ENCODE data around the gene LRRC9. TPM values are rescaled to one million over a fixed set of nuclear protein-coding genes. Genes with fewer than 3 reads are reported as not detected.
"Not testable (repeated sequence)": the region's sequence is repeated elsewhere in the genome, so short reads cannot be mapped to it uniquely, and the experiment has no call there.

Gene LRRC9
- polyA plus RNA-seq, 3 donors, result not detected

GRCh38 chr14:59944909-59945308 is 25.0 kb downstream of the LRRC9 start:
- TF ChIP-seq, protein P1, sequence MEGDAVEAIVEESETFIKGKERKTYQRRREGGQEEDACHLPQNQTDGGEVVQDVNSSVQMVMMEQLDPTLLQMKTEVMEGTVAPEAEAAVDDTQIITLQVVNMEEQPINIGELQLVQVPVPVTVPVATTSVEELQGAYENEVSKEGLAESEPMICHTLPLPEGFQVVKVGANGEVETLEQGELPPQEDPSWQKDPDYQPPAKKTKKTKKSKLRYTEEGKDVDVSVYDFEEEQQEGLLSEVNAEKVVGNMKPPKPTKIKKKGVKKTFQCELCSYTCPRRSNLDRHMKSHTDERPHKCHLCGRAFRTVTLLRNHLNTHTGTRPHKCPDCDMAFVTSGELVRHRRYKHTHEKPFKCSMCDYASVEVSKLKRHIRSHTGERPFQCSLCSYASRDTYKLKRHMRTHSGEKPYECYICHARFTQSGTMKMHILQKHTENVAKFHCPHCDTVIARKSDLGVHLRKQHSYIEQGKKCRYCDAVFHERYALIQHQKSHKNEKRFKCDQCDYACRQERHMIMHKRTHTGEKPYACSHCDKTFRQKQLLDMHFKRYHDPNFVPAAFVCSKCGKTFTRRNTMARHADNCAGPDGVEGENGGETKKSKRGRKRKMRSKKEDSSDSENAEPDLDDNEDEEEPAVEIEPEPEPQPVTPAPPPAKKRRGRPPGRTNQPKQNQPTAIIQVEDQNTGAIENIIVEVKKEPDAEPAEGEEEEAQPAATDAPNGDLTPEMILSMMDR (IDR thresholded peaks at IDR 0.05), result no peak
- H2AFZ ChIP-seq (ENCODE audit: insufficient read depth, low read depth, low read length, poor library complexity, severe bottlenecking), result no peak overlapping the region
- intact Hi-C loops (cut with micrococcal nuclease), result no loop called here
- no peaks in the 10 kb centered on the region for H4K20me1 ChIP-seq (ENCODE audit: insufficient read depth, low read length)
- Mint-ChIP-seq H3K4me1 (no peaks in the 10 kb centered on the region), H3K27me3 (ENCODE audit: low read depth in 3 of 3) (peaks cover 0 to 2% (median 1%) of the 10 kb centered on the region in 3 donors), H3K27ac (no peak overlapping the region), H3K36me3 (no peaks in the 10 kb centered on the region), H3K9me3 (peaks cover 0 to 5% (median 1%) of the 10 kb centered on the region in 7 donors), H3K4me3 (no peak overlapping the region)
- H3K9me3 ChIP-seq (replicated peaks in 1 of 2; ENCODE audit: control insufficient read depth in 1 of 2, insufficient read depth in 1 of 2, low read length in 2 of 2), result no peaks in the 10 kb centered on the region
- H3K27ac ChIP-seq (ENCODE audit: low read depth in 1 of 2, low read length in 2 of 2), result no peak overlapping the region
- H3K4me3 ChIP-seq (replicated peaks in 1 of 3; ENCODE audit: low read depth in 2 of 3, low read length in 3 of 3), result no peak overlapping the region
- H3K36me3 ChIP-seq (replicated peaks in 1 of 2; ENCODE audit: control insufficient read depth in 1 of 2, insufficient read depth in 2 of 2, low read length in 2 of 2), result no peaks in the 10 kb centered on the region
- no peak for DNase-seq
- no peak overlapping the region for H3K9ac ChIP-seq (ENCODE audit: insufficient read depth, low read length, poor library complexity, severe bottlenecking)
- no peaks in the 10 kb centered on the region for H3K4me1 ChIP-seq (ENCODE audit: control insufficient read depth in 1 of 2, insufficient read depth in 2 of 2, low read length in 2 of 2)
- no peaks in the 10 kb centered on the region for H3K27me3 ChIP-seq (ENCODE audit: control insufficient read depth in 2 of 2, insufficient read depth in 2 of 2, low read length in 2 of 2)
- no peak overlapping the region for H3K4me2 ChIP-seq (replicated peaks; ENCODE audit: extremely low read depth, low read length, poor library complexity, severe bottlenecking)
- no peaks in the 10 kb centered on the region for H3K79me2 ChIP-seq (ENCODE audit: insufficient read depth, low read length)

DNA sequence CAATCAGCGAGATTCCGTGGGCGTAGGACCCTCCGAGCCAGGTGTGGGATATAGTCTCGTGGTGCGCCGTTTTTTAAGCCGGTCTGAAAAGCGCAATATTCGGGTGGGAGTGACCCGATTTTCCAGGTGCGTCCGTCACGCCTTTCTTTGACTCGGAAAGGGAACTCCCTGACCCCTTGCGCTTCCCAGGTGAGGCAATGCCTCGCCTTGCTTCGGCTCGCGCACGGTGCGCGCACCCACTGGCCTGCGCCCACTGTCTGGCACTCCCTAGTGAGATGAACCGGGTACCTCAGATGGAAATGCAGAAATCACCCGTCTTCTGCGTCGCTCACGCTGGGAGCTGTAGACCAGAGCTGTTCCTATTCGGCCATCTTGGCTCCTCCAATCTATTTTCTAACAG is 32.2 kb downstream of the LRRC9 start:
- H3K4me1 Mint-ChIP-seq; DNase-seq; H3K9me3 ChIP-seq (replicated peaks in 1 of 2; ENCODE audit: control insufficient read depth in 1 of 2, insufficient read depth in 1 of 2, low read length in 2 of 2); H3K27me3 Mint-ChIP-seq (ENCODE audit: low read depth in 3 of 3); H2AFZ ChIP-seq (ENCODE audit: insufficient read depth, low read depth, low read length, poor library complexity, severe bottlenecking); H3K79me2 ChIP-seq (ENCODE audit: insufficient read depth, low read length); H3K36me3 ChIP-seq (replicated peaks in 1 of 2; ENCODE audit: control insufficient read depth in 1 of 2, insufficient read depth in 2 of 2, low read length in 2 of 2); H3K4me3 Mint-ChIP-seq; intact Hi-C loops (cut with micrococcal nuclease); H3K27me3 ChIP-seq (ENCODE audit: control insufficient read depth in 2 of 2, insufficient read depth in 2 of 2, low read length in 2 of 2); H3K36me3 Mint-ChIP-seq; H3K9ac ChIP-seq (ENCODE audit: insufficient read depth, low read length, poor library complexity, severe bottlenecking); H4K20me1 ChIP-seq (ENCODE audit: insufficient read depth, low read length); H3K27ac ChIP-seq (ENCODE audit: low read depth in 1 of 2, low read length in 2 of 2); H3K27ac Mint-ChIP-seq; H3K4me2 ChIP-seq (replicated peaks; ENCODE audit: extremely low read depth, low read length, poor library complexity, severe bottlenecking); H3K4me3 ChIP-seq (replicated peaks in 1 of 3; ENCODE audit: low read depth in 2 of 3, low read length in 3 of 3); H3K4me1 ChIP-seq (ENCODE audit: control insufficient read depth in 1 of 2, insufficient read depth in 2 of 2, low read length in 2 of 2): not testable (repeated sequence)
- no CpG with 5 or more reads among the region's 30 CpGs for WGBS (ENCODE audit: insufficient coverage)
- H3K9me3 Mint-ChIP-seq, result peaks cover 3 to 34% (median 12%) of the 10 kb centered on the region in 7 donors

GRCh38 chr14:59957890-59958289 is 37.9 kb downstream of the LRRC9 start:
- H3K4me1 ChIP-seq (ENCODE audit: control insufficient read depth in 1 of 2, insufficient read depth in 2 of 2, low read length in 2 of 2); H3K27me3 Mint-ChIP-seq (ENCODE audit: low read depth in 3 of 3); H3K27ac ChIP-seq (ENCODE audit: low read depth in 1 of 2, low read length in 2 of 2); H3K4me3 Mint-ChIP-seq; H3K9ac ChIP-seq (ENCODE audit: insufficient read depth, low read length, poor library complexity, severe bottlenecking); intact Hi-C loops (cut with micrococcal nuclease); H3K4me3 ChIP-seq (replicated peaks in 1 of 3; ENCODE audit: low read depth in 2 of 3, low read length in 3 of 3); H3K4me1 Mint-ChIP-seq; H3K79me2 ChIP-seq (ENCODE audit: insufficient read depth, low read length); H3K4me2 ChIP-seq (replicated peaks; ENCODE audit: extremely low read depth, low read length, poor library complexity, severe bottlenecking); H3K27ac Mint-ChIP-seq; H3K27me3 ChIP-seq (ENCODE audit: control insufficient read depth in 2 of 2, insufficient read depth in 2 of 2, low read length in 2 of 2); H3K36me3 ChIP-seq (replicated peaks in 1 of 2; ENCODE audit: control insufficient read depth in 1 of 2, insufficient read depth in 2 of 2, low read length in 2 of 2); DNase-seq; H4K20me1 ChIP-seq (ENCODE audit: insufficient read depth, low read length); H2AFZ ChIP-seq (ENCODE audit: insufficient read depth, low read depth, low read length, poor library complexity, severe bottlenecking); H3K9me3 ChIP-seq (replicated peaks in 1 of 2; ENCODE audit: control insufficient read depth in 1 of 2, insufficient read depth in 1 of 2, low read length in 2 of 2); H3K36me3 Mint-ChIP-seq: not testable (repeated sequence)
- WGBS (ENCODE audit: insufficient coverage), result 100% methylated on average over 2 of the region's 4 CpGs
- H3K9me3 Mint-ChIP-seq, result peaks cover 3 to 23% (median 12%) of the 10 kb centered on the region in 7 donors

Measured in CD14-positive monocyte (primary cell).